ENCODE measurements around the gene GCKR.

The GCKR gene

DNA sequence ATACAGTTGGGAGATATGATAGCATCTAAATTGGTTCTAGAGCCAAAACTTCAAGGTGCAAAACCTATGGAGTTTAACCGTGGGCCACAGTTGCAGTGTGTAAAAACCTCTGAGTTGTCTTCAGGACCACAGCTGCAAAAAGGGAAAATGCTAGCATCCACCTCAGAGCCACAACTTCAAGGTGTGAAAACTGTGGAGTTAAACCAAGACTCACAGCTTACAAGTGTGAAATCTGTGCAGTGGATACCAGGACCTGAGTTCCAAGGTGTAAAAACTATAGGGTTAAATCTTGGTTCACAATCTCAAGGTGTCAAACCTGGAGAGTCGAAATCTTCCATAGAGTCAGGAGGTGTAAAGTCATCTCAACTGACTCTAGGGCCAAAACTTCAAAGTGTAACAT, 75.8 kb downstream of the GCKR start:
- DNase-seq (ENCODE audit: low spot score), result no peak

DNA sequence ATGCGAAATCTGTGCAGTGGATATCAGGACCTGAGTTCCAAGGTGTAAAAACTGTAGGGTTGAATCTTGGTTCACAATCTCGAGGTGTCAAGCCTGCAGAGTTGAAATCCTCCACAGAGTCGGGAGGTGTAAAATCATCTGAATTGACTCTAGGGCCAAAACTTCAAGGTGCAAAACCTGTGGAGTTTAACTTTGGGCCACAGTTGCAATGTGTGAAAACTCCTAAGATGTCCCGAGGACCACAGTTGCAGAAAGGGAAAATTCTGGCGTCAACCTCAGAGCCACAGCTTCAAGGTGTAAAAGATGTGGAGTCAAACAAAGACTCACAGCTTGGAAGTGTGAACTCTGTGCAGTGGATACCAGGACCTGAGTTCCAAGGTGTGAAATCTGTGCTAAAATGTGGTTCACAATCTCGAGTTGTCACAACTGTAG, 76.4 kb downstream of the GCKR start:
- no peak for DNase-seq (ENCODE audit: low spot score)

Data from D341Med (cell line).